Renal cortical epithelial cell (primary cell): Measurements from ENCODE around the gene DOCK11. TPM values are rescaled to one million over a fixed set of nuclear protein-coding genes. Genes with fewer than 3 reads are reported as not detected.

ENCODE experiments used
- total RNA-seq: library from RNA; depleted of rRNA; stranded (reverse); fragments of >200 nt; gene quantifications from 2 replicates; pipeline ENCODE4 v1.2.3, GENCODE V29; 2014

Gene DOCK11
- total RNA-seq, 1 donor from 2014 or later: 18.3 TPM

Other genes with a start within 250 kb of the DOCK11 start
- gene WDR44, start 149.7 kb upstream of the DOCK11 start, total RNA-seq: 15.6 and 19.9 TPM in 2 replicates
- gene IL13RA1, start 231.8 kb downstream of the DOCK11 start, total RNA-seq: 39.9 and 57.3 TPM in 2 replicates